K562 (cell line): ENCODE data around the gene NUDT22. TPM values are rescaled to one million over a fixed set of nuclear protein-coding genes. Genes with fewer than 3 reads are reported as not detected.

Source experiments
- CEBPB ChIP-seq: fragments of 450-650 bp; IDR thresholded peaks from 2 replicates; pipeline ENCODE4 v1.6.1; 2016; ENCODE audit warnings: missing genetic modification characterization, missing compliant biosample characterization
- CREB3 ChIP-seq: fragments of 450-650 bp; conservative IDR thresholded peaks from 2 replicates; pipeline ENCODE4 v1.6.1; 2016; ENCODE audit warnings: missing genetic modification characterization, low read depth, mild to moderate bottlenecking, missing compliant biosample characterization, moderate library complexity
- CREM ChIP-seq: IDR thresholded peaks from 2 replicates; pipeline ENCODE4 v1.6.1; 2014; ENCODE audit warnings: antibody characterized with exemption, low read depth
- ESRRA ChIP-seq: fragments of 450-650 bp; IDR thresholded peaks from 2 replicates; pipeline ENCODE4 v1.6.1; 2014; ENCODE audit warnings: low read depth, mild to moderate bottlenecking, moderate library complexity, borderline replicate concordance
- GTF2E2 ChIP-seq: fragments of 200-800 bp; sonication (Bioruptor generic); IDR thresholded peaks from 2 replicates; pipeline ENCODE4 v1.6.1; 2016; ENCODE audit warnings: missing genetic modification characterization, missing compliant biosample characterization
- HMGN3 ChIP-seq: IDR thresholded peaks from 2 replicates; pipeline ENCODE4 v1.6.1; 2011; ENCODE audit warnings: borderline replicate concordance, low read depth, mild to moderate bottlenecking, mixed read lengths, low read length; ENCODE audit not compliant: insufficient read length; ENCODE audit errors: extremely low read depth
- IRF2 ChIP-seq: sonication (generic); formaldehyde crosslinking; IDR thresholded peaks from 2 replicates; pipeline ENCODE4 v1.8.1; 2022; ENCODE audit warnings: mild to moderate bottlenecking, missing genetic modification reagents
- JUND ChIP-seq, 2 experiments: IDR thresholded peaks; 2 replicates in 1 of 2; 3 replicates in 1 of 2; pipeline ENCODE4 v1.6.1; 2011; ENCODE audit warnings: borderline replicate concordance in 2 of 2, low read depth in 2 of 2, low read length in 2 of 2, improper control_type of control experiment in 1 of 2, missing biosample characterization in 1 of 2, missing genetic modification characterization in 1 of 2, missing genetic modification reagents in 1 of 2
- POLR2H ChIP-seq: IDR thresholded peaks from 2 replicates; pipeline ENCODE4 v1.6.1; 2016; ENCODE audit warnings: missing genetic modification characterization, low read depth, mild to moderate bottlenecking, control low read depth, missing compliant biosample characterization, moderate library complexity
- PTRF ChIP-seq: fragments of 450-650 bp; IDR thresholded peaks from 2 replicates; pipeline ENCODE4 v1.6.1; 2016; ENCODE audit warnings: mild to moderate bottlenecking, missing genetic modification characterization, missing compliant biosample characterization
- RB1 ChIP-seq: fragments of 450-650 bp; IDR thresholded peaks from 2 replicates; pipeline ENCODE4 v1.6.1; 2017; ENCODE audit warnings: low read depth, mild to moderate bottlenecking
- REST ChIP-seq, 2 experiments: fragments of 450-650 bp; formaldehyde crosslinking in 1 of 2; IDR thresholded peaks; 2 replicates each; pipeline versions ENCODE4 v1.4.0 to v1.6.1; 2014 to 2020; ENCODE audit warnings: mild to moderate bottlenecking in 2 of 2, borderline replicate concordance in 1 of 2, low read depth in 1 of 2
- SMAD2 ChIP-seq: fragments of 150-350 bp; IDR thresholded peaks from 2 replicates; pipeline ENCODE4 v1.6.1; 2014; ENCODE audit warnings: low read depth, mild to moderate bottlenecking, low read length
- ZNF212 ChIP-seq: fragments of 450-650 bp; formaldehyde crosslinking; IDR thresholded peaks from 2 replicates; pipeline ENCODE4 v1.4.0; 2020; ENCODE audit warnings: mild to moderate bottlenecking
- ZNF699 ChIP-seq: fragments of 250-450 bp; sonication (Bioruptor Pico); IDR thresholded peaks from 2 replicates; pipeline ENCODE4 v1.8.0; 2021; ENCODE audit warnings: mild to moderate bottlenecking, moderate library complexity; ENCODE audit not compliant: insufficient replicate concordance
- polyA plus RNA-seq, 8 experiments: library from polyadenylated mRNA; depleted of rRNA in 4 of 8; stranded (reverse) in 5 of 8; unstranded in 3 of 8; fragments of >200 nt; fragmentation: Nextera tagmentation in 2 of 8; fragmentation: Illumina TruSeq in 1 of 8; extraction: Ambion mirVana in 2 of 8; extraction: Trizol in 1 of 8; gene quantifications; 2 replicates each; pipeline versions ENCODE4 v1.2.1 to v1.2.3, GENCODE V29; 2011 to 2014; ENCODE audit warnings: inconsistent platforms in 1 of 8, missing spikeins in 1 of 8
- total RNA-seq, 7 experiments: library from RNA; depleted of rRNA in 6 of 7; stranded (reverse); fragments of >200 nt in 6 of 7; fragmentation: Illumina TruSeq in 2 of 7; extraction: Trizol in 2 of 7; gene quantifications; 2 replicates each; pipeline versions ENCODE4 v1.2.1 to v1.2.3, GENCODE V29; 2011 to 2021; ENCODE audit warnings: low replicate concordance in 1 of 7
- TF ChIP-seq, protein P1 (sequence below): sonication (generic); formaldehyde crosslinking; IDR thresholded peaks from 2 replicates; pipeline ENCODE4 v1.9.0; 2022; ENCODE audit warnings: mild to moderate bottlenecking, missing genetic modification reagents

The NUDT22 gene
- total and polyA plus RNA-seq, 9 of the 15 experiments (the other 6 are each of a cell fraction or from before 2014, with no cell fraction given) = 6.3 to 92.6 (median 37.4) TPM

GRCh38 chr11:64245797-64246620 lies 19.9 kb downstream of the NUDT22 start (continued):
- TF ChIP-seq REST (IDR thresholded peaks at IDR 0.05; ENCODE audit: borderline replicate concordance) (no peak; the same call in 1 of the 2 replicates), REST (CRISPR knock-in tag; IDR thresholded peaks at IDR 0.05; ENCODE audit: low read depth) (no peak; the same call in 1 of the 2 replicates), ZNF699 (CRISPR knock-in tag) (no peak), GTF2E2 (tag) (no peak), RB1 (peak; percentile 26; the same call in 1 of the 2 replicates), CREB3 (tag) (no peak), JUND (IDR thresholded peaks at IDR 0.05; ENCODE audit: borderline replicate concordance, low read depth, low read length) (peak; percentile 84), JUND (tag; IDR thresholded peaks at IDR 0.05; ENCODE audit: borderline replicate concordance, low read depth, low read length) (peak; percentile 66; the same call in 1 of the 3 replicates), CEBPB (tag) (no peak), ESRRA (peak; percentile 11; the same call in 1 of the 2 replicates), PTRF (tag) (no peak), HMGN3 (no peak), IRF2 (0 out of 2 replicates have a peak, but pooled peaks have one; percentile 50), CREM (peak; percentile 38; the same call in 1 of the 2 replicates), POLR2H (no peak), ZNF212 (no peak), SMAD2 (no peak)
- TF ChIP-seq, protein P1, sequence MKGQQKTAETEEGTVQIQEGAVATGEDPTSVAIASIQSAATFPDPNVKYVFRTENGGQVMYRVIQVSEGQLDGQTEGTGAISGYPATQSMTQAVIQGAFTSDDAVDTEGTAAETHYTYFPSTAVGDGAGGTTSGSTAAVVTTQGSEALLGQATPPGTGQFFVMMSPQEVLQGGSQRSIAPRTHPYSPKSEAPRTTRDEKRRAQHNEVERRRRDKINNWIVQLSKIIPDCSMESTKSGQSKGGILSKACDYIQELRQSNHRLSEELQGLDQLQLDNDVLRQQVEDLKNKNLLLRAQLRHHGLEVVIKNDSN (CRISPR knock-in tag) = no peak
